HG03196 (cell line): ENCODE data around the gene ARHGEF17.

ENCODE experiments used
- ATAC-seq: cut with Tn5 transposase; IDR thresholded peaks from one replicate; pipeline ENCODE4 v1.9.1; 2021; ENCODE audit not compliant: unreplicated experiment

The ARHGEF17 gene

DNA sequence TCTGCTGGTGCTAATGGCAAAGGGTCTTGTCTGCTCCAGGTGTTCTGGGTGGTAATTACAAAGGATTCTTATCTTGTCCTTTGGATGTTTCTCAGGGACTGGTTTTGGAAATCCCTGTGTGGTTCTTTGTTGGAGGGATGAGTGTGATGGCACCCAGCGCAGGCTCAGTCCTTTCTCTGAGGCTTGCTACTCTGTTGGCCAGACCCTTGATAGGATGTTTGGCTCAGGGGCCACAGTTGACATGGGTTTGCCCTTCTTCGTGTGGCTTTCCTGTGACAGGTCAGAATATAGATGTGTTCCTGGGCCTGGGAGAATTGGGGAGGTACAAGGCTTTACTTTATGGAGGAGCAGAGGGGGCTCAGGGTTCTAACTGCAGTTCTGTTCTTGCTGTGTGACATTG, 4.0 kb downstream of the ARHGEF17 start:
- no peak for ATAC-seq

DNA sequence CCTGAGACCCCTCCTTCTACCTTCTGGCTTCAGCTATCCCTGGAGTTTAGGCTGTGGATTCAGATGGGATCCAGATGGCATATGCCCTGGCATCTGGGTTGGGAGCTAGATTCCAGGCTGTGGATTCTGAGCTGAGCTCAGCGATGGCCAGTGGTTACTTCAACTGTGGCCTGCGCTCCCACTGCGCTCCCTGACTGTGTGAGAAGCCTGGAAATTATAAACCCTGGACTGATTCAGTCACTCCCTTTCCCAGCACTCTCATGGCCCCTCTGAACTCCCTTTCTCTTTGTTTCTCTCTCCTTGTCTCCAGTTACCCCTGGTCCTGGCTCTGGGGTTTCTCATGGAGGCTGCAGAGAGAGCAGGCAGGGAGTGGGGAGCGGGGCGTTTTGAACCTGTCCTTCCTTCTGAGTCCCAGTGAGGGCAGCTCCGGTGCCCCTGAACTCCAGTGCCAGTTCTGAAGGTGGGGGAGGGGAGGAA, 4.8 kb downstream of the ARHGEF17 start:
- no peak for ATAC-seq

DNA sequence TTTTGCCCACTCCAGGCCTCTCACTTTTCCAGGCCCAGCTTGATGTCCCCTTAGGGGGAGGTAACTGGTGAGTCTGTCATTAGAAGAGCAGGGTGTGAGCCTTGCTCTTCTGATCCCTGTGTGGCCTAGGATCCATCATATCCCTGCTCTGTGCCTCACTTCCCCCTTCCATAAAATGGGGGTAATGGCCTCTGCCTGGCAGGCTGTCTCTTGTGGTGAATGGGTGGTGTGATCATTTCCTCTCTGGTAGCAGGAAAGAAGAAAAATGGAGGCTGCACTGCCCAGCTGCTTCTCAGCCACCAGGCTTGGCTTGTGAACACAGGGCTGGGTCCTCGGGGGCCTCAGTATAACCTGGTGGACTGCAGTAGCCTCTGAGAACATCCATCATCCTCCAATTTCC, 5.6 kb downstream of the ARHGEF17 start:
- ATAC-seq: no peak

DNA sequence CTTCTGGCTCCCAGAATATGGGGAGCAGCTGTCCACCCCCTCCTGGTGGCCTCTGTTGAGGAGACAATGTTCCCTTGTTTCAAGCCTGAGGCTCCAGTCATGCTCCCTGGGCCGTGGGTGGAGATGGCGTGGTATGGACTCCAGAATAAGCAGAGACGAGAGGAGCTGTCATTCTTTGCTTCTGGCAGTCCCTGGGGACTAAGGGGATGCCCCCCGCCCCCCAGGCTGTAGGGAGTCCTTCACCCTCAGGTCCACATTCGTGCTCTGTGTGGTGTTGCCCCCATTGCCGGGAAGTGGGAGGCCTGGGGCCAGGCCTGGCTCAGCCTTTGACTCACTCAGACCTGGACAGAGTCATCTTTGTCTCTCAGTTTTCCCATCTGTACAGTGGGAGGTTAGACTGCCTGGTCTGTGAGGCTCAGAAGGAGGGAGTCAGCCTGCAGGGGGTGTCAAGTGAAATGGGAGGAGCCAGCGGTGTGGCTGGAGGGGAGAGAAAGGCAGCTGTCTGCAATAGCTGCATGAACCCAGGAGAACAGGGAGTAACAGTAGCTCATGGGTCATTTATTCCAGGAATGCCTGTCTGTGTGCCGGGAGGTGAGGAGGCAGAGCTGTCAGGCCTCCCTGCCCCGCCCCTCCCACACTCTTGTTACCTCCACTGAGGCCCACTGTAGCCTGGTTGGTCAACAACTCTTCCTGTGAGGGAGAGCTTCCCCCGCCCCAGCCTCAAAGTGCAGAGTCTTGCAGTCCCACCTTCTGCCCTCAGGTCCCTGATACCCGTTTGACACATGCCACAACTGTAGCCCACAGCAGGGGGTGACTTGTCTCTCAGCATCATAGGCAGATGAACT, 6.3 kb downstream of the ARHGEF17 start:
- no peak for ATAC-seq

DNA sequence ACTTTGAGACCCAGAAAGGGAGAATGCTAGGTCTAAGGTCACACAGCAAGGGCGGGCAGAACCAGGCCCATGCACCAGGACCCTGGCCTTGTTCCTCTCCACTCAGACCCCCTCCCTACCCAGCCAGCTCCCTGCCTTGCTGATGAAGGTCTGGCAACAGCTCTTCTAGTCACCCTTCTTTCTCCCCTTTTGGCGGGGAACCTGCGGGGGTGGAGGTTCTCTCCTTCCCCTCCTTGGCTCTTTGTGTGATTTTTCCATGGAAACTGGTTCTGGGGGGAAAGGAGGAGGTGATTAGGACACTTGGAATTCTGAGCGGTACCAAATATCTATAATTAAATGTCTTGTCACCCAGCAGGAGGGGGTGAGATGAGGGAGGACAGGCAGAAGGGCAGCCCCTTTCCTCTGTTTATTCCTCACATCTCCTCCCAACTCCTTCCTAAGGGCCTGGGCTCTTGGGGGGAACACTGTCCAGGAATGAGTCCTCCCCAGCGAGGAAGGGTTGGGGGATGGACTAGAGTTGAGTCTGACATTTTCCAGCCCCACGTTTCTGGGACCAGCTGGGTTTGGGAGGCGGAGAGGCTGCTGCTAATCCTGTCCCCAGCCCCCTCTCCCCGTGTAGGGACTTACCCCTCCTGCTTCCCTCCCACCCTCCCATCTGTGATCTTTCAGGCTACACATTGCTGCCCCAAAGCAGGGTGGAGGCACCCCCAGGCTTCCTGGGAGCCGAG, 7.4 kb downstream of the ARHGEF17 start:
- no peak for ATAC-seq

DNA sequence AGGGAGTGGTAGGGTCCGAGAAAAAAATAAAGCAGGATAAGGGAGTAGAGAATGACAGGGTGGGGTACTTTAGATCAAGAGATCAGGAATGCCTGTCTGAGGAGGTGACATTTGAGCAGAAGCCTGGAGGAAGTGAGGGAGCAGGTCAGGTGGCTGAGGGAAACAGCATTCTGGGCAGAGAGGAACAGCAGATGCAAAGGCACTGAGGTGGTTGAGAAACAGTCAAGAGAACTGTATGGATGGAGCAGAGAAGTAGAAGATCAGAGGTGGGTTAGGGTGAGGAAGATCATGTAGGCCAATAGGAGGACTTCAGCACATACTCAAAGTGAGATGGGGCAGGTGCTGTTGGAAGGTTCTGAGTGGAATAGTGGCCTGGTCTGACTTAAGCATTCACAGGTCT, 8.3 kb downstream of the ARHGEF17 start:
- no peak for ATAC-seq

DNA sequence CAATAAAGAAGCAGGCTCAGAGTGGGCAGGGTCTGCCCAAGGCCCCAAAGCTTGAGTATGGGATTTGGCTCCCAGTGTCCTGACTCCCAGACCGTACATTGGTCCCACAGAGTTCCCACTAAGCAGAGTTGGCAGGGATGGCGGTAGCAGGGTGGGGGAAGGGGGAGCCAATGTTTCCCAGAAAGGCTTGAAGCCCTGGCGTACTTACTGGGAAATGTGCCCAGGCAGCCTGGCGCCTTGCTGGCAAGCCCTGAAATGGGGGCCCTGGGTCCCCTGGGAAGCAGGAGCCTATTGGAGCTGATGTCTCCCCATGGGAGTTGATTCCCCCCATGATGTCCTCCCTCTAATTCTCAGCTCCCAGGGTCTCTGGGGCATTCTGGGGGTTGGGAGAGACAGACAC, 9.3 kb downstream of the ARHGEF17 start:
- no peak for ATAC-seq

DNA sequence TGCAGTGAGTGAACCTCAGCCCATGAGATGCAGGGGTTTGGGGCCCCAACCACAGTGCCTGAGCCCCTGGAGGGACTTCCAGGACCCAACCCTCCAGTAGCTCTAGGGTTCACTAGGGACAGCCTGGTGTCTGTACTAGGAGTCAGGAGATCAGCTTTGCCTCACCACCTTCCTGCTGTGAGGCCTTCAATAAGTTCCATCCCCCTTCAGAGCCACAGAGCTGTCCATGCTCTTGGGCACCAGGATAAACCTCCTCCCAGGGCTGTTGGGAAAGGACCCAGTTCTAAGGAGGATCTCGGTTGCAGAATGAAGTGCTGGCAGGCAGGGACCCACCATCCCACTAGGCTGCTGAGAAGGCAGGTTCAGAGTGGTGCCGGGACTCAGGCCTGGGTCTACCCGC, 9.7 kb downstream of the ARHGEF17 start:
- no peak for ATAC-seq

DNA sequence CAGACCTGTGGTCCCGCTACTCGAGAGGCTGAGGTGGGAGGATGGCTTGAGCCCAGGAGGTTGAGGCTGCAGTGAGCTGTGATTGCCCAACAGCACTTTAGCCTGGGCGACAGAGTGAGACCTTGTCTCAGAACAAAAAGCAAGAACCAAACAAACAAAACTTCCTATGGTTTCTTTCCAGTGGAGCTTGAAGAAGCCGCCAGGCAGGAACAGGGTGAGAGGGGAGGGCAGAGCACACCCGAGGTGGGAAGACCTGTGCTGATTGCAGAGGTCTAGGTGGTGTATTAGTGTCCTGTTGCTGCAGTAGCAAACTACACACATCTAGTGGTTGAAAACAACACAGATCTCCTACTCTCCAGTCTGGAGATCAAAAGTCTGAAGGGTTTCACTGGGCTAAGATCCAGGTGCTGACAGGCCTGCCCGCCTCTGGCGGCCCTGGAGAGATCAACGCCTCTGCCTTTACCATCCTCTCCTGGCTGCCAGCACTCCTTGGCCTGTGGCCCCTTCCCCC, 10.5 kb downstream of the ARHGEF17 start:
- no peak for ATAC-seq

DNA sequence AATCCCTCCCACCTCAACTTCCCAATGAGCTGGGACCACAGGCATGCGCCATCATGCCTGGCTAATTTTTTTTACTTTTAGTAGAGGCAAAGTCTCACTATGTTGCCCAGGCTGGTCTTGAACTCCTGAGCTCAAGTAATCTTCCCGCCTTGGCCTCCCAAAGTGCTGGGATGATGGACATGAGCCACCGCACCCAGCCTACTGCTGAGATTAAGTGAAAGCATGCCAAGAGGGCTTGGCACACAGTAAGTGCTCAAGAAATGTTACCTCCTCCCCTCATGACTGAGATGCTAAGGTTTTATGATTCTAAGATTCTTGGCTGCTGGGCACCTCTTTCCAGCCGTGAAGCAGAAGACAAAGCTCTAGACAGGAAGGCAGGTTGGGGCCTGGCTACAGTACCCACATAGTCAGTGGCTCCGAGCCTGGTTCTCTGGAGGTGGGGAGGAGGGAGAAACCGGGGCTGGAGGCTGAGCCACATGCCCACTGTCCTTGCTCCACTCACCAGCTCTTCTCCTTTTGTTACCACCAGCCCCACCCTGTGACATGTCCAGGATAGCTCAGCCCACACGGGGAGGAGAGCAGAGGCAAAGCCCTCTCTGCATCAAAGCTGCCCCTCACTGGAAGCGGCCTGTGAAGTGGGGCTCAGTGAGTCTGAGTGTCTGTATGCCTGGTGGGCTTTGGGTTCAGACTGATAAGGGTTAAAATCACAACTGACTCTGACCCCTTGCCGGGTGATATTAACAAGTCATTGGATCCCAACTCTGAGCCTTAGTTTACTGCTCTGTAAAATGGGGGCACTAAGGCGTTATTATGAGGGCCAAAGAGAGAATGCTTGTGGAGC, 12.9 kb downstream of the ARHGEF17 start:
- ATAC-seq: no peak

DNA sequence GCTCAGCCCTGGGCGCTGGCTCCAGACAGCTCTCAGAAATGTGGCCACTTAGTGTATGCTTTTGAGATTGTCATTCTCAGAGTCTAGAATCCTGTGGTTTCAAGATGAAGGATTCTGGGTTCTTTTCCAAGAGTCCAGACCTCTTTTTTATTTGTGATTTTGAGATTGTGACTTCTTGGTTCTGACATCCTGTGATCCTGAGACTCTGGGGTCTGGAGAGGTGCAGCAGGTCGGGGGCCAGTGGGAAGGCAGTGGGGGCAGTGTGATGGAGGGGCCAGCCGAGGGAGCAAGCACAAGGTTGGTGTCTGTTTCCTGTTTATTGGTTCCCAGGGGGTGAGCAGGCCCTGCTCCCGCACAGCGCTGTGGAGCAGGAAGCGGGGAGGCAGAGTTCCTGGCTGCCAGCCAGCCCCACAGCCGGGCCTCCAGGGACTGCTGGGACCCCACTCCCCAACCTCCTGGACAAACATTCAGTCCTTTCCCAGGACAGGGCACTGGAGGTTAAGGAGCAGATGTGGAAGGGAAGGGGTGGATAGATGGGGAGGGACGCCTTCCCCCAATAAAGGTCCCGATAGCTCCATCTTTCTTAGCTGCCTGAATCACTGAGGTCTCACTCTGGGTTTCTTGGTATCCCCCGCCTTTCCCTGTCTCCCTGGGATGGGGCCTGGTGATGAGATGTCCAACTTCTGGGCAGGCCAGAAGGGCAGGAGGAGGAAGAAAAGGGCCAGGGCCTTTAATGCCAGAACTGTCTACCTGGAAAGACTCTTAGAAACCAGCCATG, 13.7 kb downstream of the ARHGEF17 start:
- ATAC-seq: no peak

DNA sequence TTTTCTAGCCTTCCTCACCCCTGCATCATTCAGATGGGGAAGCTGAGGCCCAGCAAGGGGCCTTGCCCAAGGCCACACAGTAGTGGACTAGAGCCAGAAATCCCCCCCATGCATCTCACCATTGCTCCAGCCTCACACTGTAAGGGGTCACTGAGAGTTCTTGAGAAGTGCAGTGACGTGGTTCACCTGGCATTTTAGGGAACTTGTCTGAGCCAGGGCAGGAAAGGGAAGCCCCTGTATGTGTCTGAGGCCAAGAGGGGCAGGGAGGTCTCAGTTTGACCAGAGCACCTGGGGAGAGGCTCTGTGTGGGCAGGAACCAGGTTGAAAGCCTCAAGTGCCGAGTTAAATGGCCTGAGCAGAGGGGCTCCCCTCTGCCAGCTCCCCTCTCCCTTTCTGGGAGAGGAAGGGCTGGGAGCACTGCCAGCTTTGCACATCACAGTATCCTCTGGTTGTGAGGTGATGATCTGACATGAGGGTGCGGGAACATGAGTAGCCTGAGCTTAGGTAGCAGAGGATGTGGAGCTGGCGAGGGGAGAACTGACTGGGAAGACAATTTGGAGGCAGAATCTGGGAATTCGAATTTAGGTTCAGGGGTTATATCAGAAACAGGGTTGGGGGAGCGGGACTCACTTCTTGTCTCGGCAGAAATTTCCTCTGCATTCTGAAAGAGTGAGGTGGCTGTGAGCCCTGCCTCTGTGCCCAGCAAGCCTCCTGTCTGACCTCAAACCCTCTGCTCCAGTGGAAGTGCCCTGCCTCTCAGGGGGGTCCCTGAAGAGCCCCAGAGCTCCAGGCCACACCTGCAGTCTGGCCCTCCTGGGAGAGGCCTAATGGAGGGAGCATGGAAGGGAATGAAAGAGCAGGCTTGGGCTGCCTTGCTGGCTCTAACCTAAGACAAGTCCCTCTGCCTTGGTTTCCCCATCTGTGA, 14.6 kb downstream of the ARHGEF17 start:
- no peak for ATAC-seq

DNA sequence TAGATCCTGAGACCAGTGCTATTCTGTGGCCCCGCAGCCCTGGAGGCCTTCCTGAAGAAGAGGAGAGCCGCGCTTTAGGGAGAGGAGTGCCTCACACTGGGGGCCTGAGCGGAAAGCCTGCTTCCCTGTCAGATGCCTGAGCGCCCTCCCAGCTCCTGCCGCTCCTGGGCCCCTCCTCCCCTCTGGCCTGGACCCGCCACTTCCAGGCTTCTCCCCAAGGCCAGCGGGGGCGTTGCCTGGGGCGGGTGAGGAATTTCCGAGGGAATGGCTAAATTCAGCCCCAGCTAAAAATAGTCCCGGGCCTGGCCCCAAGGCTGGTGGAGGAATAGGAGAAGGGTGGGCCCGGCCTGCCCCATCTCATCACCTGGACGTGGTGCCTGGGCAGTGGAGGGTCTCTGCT, 15.4 kb downstream of the ARHGEF17 start:
- no peak for ATAC-seq

DNA sequence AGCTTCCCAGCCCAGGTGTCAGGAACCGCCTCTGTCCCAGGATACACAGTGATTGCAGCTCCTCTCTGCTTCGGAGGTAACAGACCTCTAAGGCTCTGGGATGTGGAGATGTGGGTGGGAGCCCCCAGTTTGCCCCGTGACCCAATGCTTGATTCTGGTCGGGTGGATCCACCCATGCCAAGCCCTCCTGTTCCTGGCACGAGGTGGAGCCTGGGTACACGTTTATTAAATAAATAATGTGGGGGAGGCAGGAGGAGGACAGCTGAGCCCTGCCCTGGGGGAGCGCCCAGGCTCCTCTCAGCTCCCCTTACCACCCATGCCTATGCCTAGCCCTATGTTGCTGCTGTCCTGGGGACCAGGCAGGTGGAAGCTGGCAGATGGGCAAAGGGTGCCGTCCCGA, 16.0 kb downstream of the ARHGEF17 start:
- ATAC-seq: no peak

DNA sequence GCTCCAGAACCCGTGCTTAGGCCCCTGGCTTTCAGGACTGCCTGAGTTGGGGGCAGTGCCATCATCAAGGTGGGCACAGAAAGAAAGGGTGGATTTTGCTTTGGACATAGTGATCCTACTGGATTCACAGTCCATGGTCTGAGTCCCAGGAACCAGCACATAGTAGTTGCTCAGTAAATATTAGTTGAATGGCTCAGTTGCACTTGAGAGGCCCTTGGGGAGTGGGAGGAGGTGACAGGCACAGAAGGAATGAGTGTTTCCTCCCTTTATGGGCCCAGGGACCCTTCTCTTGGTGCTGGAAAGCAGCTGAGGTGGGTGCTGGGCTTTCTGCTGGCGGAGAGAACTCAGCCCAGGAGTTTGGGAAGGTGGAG, 16.6 kb downstream of the ARHGEF17 start:
- no peak for ATAC-seq

DNA sequence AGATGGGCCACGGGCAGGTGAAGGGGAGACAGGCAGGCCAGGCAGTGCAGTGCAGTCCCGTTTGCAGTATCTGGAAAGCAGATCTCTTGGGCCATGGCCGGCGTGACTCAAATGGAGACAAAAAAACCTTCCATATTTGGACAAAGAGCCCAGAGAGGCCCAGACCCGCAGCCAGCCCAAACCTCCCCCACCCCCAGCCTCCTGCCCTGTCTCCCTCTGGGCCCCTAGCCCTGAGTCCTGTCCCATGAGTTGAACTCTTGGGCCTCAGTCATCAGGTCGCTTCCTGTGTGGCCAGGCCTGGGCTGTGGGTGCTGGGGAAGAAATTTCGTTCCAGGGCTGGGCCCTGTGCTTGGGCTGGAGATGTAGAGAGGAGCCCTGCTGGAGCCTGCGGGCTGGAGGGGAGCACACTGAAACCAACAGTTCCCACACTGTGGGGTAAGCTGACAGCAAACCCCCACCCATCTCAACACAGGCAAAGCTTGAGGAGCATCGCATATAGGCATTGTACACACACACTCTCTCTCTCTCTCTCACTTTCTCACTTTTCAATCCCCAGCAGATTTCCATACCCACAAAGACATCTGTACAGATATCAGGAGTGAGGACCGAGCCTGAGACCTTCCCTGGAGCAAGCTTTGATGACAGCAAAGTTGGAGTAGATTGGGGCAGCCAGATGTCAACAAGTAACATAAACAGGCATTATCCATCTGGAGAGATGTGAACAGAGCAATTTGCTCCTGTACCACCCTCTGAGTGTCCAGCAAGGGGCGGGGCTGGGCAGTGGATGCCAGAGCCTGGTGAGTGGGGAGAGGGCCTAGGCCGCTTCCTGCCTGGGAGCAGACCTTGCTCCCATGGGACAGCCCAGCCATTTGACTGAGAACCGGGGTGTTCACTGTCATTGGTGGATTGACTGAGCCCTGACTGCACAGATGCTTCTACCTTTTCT, 17.2 kb downstream of the ARHGEF17 start:
- peak; percentile 53 for ATAC-seq

DNA sequence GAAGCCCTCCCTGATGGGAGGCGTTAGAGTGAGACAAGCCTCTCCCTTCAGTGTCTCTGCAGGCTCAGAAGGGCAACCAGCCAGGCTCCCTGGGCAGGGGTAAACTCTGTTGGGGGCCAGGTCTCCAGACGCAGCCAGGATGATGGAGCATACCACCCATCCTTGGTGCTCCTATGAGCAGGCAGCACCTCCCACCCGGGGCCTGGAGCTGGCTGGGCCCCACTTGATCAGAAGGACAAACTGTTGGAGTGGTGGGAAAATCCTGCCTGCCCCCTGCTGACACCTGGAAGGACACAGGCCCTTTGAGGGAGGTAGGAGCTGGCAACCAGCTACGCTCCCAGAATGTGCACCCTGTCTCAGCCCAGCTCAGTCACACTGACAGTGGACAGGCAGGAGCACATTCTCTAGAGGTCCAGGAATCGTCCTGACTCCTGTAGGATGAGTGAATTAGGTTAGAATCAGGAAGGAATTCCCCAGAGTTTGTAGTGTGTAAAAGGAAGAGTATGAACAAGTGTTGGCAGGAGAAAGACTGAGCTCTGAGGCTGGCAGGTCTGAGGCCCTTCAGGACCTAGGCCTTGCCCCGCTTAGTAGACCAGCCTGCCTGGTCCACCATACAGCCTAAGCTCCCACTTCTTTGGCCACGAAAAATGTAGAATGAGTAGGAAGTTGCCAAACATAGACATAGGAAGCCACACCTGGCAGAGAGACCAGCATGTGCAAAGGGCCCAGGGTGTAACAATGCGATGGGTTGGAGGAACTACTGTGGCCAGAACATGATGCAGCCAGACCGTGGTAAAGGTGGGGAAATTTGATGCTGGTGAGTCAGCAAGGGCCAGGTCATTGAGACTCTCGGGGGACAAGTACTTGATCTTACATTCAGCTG, 19.1 kb downstream of the ARHGEF17 start:
- no peak for ATAC-seq
